Vagina (tissue), 2 donors: Measurements from ENCODE around the gene PDAP1.

Experiments used
- POLR2A ChIP-seq, 2 donors: fragments of 450-650 bp; IDR thresholded peaks; one replicate each; pipeline ENCODE4 v1.6.1; 2017; ENCODE audit warnings: antibody characterized with exemption in 2 of 2, mild to moderate bottlenecking in 2 of 2, moderate library complexity in 2 of 2
- POLR2AphosphoS5 ChIP-seq, 2 donors: sonication (generic); formaldehyde crosslinking; IDR thresholded peaks; one replicate each; pipeline ENCODE4 v1.9.0; 2017; ENCODE audit warnings: antibody characterized with exemption in 2 of 2, mild to moderate bottlenecking in 2 of 2, low read depth in 1 of 2; ENCODE audit not compliant: insufficient read depth in 1 of 2
- TF ChIP-seq, protein P1 (sequence below), 3 experiments: fragments of 450-650 bp in 2 of 3; fragments of 200-600 bp in 1 of 3; sonication (generic) in 1 of 3; IDR thresholded peaks; one replicate each; pipeline ENCODE4 v1.5.1; 2017 to 2019; ENCODE audit warnings: antibody characterized with exemption in 3 of 3, mild to moderate bottlenecking in 2 of 3, moderate library complexity in 2 of 3

DNA sequence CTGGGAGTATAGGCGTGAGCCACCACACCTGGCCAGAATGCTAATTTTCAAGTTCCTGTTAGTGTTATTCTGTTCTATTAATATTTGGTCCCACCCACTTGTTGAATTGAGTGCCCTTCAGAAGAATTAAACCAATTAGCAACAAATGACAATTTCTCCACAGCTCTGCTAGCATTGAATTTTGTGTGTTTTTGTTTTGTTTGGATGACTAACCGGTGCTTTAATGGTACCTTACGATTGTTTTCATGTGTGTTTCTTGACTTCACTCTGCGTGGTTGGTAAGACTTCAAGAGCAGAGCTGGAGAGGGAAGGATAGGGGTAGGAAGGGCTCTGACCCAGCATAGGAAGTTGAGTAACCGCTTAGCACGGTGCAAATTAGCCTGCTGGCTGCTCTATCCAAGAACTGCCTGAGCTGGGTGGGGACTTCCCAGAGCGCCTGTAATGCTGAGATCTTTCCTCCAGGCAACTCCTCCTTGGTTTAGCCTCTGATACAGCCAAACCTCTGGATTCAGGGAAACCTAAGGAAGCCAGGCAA, 29.3 kb downstream of the PDAP1 start:
- no peak for TF ChIP-seq POLR2A (IDR thresholded peaks at IDR 0.05)
- TF ChIP-seq POLR2AphosphoS5 (IDR thresholded peaks at IDR 0.05; ENCODE audit: insufficient read depth in 1 of 2, low read depth in 1 of 2): peak in 1 of 2 donors; percentile 83
- TF ChIP-seq, protein P1, sequence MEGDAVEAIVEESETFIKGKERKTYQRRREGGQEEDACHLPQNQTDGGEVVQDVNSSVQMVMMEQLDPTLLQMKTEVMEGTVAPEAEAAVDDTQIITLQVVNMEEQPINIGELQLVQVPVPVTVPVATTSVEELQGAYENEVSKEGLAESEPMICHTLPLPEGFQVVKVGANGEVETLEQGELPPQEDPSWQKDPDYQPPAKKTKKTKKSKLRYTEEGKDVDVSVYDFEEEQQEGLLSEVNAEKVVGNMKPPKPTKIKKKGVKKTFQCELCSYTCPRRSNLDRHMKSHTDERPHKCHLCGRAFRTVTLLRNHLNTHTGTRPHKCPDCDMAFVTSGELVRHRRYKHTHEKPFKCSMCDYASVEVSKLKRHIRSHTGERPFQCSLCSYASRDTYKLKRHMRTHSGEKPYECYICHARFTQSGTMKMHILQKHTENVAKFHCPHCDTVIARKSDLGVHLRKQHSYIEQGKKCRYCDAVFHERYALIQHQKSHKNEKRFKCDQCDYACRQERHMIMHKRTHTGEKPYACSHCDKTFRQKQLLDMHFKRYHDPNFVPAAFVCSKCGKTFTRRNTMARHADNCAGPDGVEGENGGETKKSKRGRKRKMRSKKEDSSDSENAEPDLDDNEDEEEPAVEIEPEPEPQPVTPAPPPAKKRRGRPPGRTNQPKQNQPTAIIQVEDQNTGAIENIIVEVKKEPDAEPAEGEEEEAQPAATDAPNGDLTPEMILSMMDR (IDR thresholded peaks at IDR 0.05): peak in 1 of 3 experiments; percentile 19
